Measurements from ENCODE around the gene NAV2. TPM values are rescaled to one million over a fixed set of nuclear protein-coding genes. Genes with fewer than 3 reads are reported as not detected.

Gene NAV2
- total RNA-seq, 2 experiments from 2014 or later = 0.23 to 0.71 TPM

GRCh38 chr11:20051469-20052399 is 339.1 kb downstream of the NAV2 start:
- Mint-ChIP-seq H3K36me3 (ENCODE audit: low read depth) (no peaks in the 10 kb centered on the region), H3K27ac (no peak overlapping the region), H3K27me3 (ENCODE audit: low read depth) (no peaks in the 10 kb centered on the region), H3K4me3 (no peak overlapping the region), H3K9me3 (ENCODE audit: insufficient read depth) (no peaks in the 10 kb centered on the region), H3K4me1 (ENCODE audit: low read depth) (no peaks in the 10 kb centered on the region)
- POLR2A ChIA-PET = no interaction called here
- ATAC-seq (no peak), DNase-seq (no peak)
- CTCF ChIA-PET = no interaction called here

GRCh38 chr11:20053572-20053971 is 340.9 kb downstream of the NAV2 start:
- H3K9me3 Mint-ChIP-seq (ENCODE audit: insufficient read depth) = no peaks in the 10 kb centered on the region
- H3K27ac Mint-ChIP-seq = no peak overlapping the region
- DNase-seq = no peak
- H3K27me3 Mint-ChIP-seq (ENCODE audit: low read depth) = peaks cover 3% of the 10 kb centered on the region
- no peaks in the 10 kb centered on the region for H3K36me3 Mint-ChIP-seq (ENCODE audit: low read depth)
- no peak for ATAC-seq
- ChIA-PET POLR2A (no interaction called here), CTCF (no interaction called here)
- H3K4me3 Mint-ChIP-seq = no peak overlapping the region
- H3K4me1 Mint-ChIP-seq (ENCODE audit: low read depth) = no peaks in the 10 kb centered on the region

- Mint-ChIP-seq H3K27me3 (ENCODE audit: low read depth) (peaks cover 4% of the 10 kb centered on the region), H3K4me1 (ENCODE audit: low read depth) (no peaks in the 10 kb centered on the region), H3K9me3 (ENCODE audit: insufficient read depth) (no peaks in the 10 kb centered on the region), H3K36me3 (ENCODE audit: low read depth) (no peaks in the 10 kb centered on the region), H3K4me3 (no peak overlapping the region), H3K27ac (no peak overlapping the region)
- ChIA-PET CTCF (no interaction called here), POLR2A (no interaction called here)
- DNase-seq (no peak), ATAC-seq (no peak)
Measured at GRCh38 chr11:20054584-20054983, 341.9 kb downstream of the NAV2 start.

GRCh38 chr11:20055312-20055711 is 342.7 kb downstream of the NAV2 start:
- Mint-ChIP-seq H3K27me3 (ENCODE audit: low read depth) (peaks cover 4% of the 10 kb centered on the region), H3K4me1 (ENCODE audit: low read depth) (no peaks in the 10 kb centered on the region), H3K36me3 (ENCODE audit: low read depth) (no peaks in the 10 kb centered on the region), H3K9me3 (ENCODE audit: insufficient read depth) (no peaks in the 10 kb centered on the region), H3K27ac (no peak overlapping the region), H3K4me3 (no peak overlapping the region)
- ChIA-PET POLR2A (no interaction called here), CTCF (no interaction called here)
- DNase-seq (no peak), ATAC-seq (no peak)

- ChIA-PET POLR2A (no interaction called here), CTCF (no interaction called here)
- Mint-ChIP-seq H3K36me3 (ENCODE audit: low read depth) (no peaks in the 10 kb centered on the region), H3K4me3 (no peak overlapping the region), H3K27me3 (ENCODE audit: low read depth) (peaks cover 4% of the 10 kb centered on the region), H3K4me1 (ENCODE audit: low read depth) (no peaks in the 10 kb centered on the region), H3K9me3 (ENCODE audit: insufficient read depth) (no peaks in the 10 kb centered on the region), H3K27ac (no peak overlapping the region)
- ATAC-seq (no peak), DNase-seq (no peak)
Measured at GRCh38 chr11:20056109-20056949, 343.7 kb downstream of the NAV2 start.

GRCh38 chr11:20056950-20057943 is 344.6 kb downstream of the NAV2 start:
- H3K27me3 Mint-ChIP-seq (ENCODE audit: low read depth) = peaks cover 4% of the 10 kb centered on the region
- no peaks in the 10 kb centered on the region for H3K4me1 Mint-ChIP-seq (ENCODE audit: low read depth)
- no peak overlapping the region for H3K4me3 Mint-ChIP-seq
- H3K36me3 Mint-ChIP-seq (ENCODE audit: low read depth) = no peaks in the 10 kb centered on the region
- H3K27ac Mint-ChIP-seq = no peak overlapping the region
- DNase-seq (no peak), ATAC-seq (no peak)
- no peaks in the 10 kb centered on the region for H3K9me3 Mint-ChIP-seq (ENCODE audit: insufficient read depth)
- ChIA-PET POLR2A (no interaction called here), CTCF (no interaction called here)

GRCh38 chr11:20058749-20059458 is 346.3 kb downstream of the NAV2 start:
- ATAC-seq (no peak), DNase-seq (no peak)
- H3K4me1 Mint-ChIP-seq (ENCODE audit: low read depth) = no peaks in the 10 kb centered on the region
- no peaks in the 10 kb centered on the region for H3K36me3 Mint-ChIP-seq (ENCODE audit: low read depth)
- H3K9me3 Mint-ChIP-seq (ENCODE audit: insufficient read depth) = no peaks in the 10 kb centered on the region
- no peak overlapping the region for H3K4me3 Mint-ChIP-seq
- H3K27me3 Mint-ChIP-seq (ENCODE audit: low read depth) = peaks cover 4% of the 10 kb centered on the region
- POLR2A ChIA-PET = no interaction called here
- CTCF ChIA-PET = interaction anchor here (0.9 to 1.2 kb wide), 3 partner anchors 69 to 107 kb away, joined by 3 to 4 read pairs (median 3); no protein-coding TSS in a partner anchor
- no peak overlapping the region for H3K27ac Mint-ChIP-seq

GRCh38 chr11:20059587-20060021 is 347.0 kb downstream of the NAV2 start:
- no peak for DNase-seq
- Mint-ChIP-seq H3K9me3 (ENCODE audit: insufficient read depth) (no peaks in the 10 kb centered on the region), H3K36me3 (ENCODE audit: low read depth) (no peaks in the 10 kb centered on the region), H3K4me3 (no peak overlapping the region), H3K4me1 (ENCODE audit: low read depth) (no peaks in the 10 kb centered on the region), H3K27ac (no peak overlapping the region), H3K27me3 (ENCODE audit: low read depth) (peaks cover 4% of the 10 kb centered on the region)
- ChIA-PET POLR2A (no interaction called here), CTCF (no interaction called here)
- no peak for ATAC-seq

GRCh38 chr11:20060181-20060580 is 347.5 kb downstream of the NAV2 start:
- Mint-ChIP-seq H3K4me3 (no peak overlapping the region), H3K36me3 (ENCODE audit: low read depth) (no peaks in the 10 kb centered on the region), H3K9me3 (ENCODE audit: insufficient read depth) (no peaks in the 10 kb centered on the region), H3K27me3 (ENCODE audit: low read depth) (peaks cover 4% of the 10 kb centered on the region), H3K4me1 (ENCODE audit: low read depth) (no peaks in the 10 kb centered on the region), H3K27ac (no peak overlapping the region)
- POLR2A ChIA-PET = no interaction called here
- ATAC-seq (no peak), DNase-seq (no peak)
- CTCF ChIA-PET = no interaction called here

- CTCF ChIA-PET = no interaction called here
- Mint-ChIP-seq H3K27ac (no peak overlapping the region), H3K9me3 (ENCODE audit: insufficient read depth) (no peaks in the 10 kb centered on the region), H3K4me3 (no peak overlapping the region), H3K36me3 (ENCODE audit: low read depth) (no peaks in the 10 kb centered on the region), H3K4me1 (ENCODE audit: low read depth) (no peaks in the 10 kb centered on the region), H3K27me3 (ENCODE audit: low read depth) (peaks cover 4% of the 10 kb centered on the region)
- POLR2A ChIA-PET = interaction anchor here (0.6 kb wide), 1 partner anchor 27 kb away, joined by 3 read pairs; no protein-coding TSS in a partner anchor
- no peak for ATAC-seq
- no peak for DNase-seq
Measured at GRCh38 chr11:20060647-20061205, 348.1 kb downstream of the NAV2 start.

- no peaks in the 10 kb centered on the region for H3K36me3 Mint-ChIP-seq (ENCODE audit: low read depth)
- CTCF ChIA-PET = no interaction called here
- H3K27ac Mint-ChIP-seq = no peak overlapping the region
- no peak for ATAC-seq
- no peaks in the 10 kb centered on the region for H3K4me1 Mint-ChIP-seq (ENCODE audit: low read depth)
- H3K4me3 Mint-ChIP-seq = no peak overlapping the region
- POLR2A ChIA-PET = no interaction called here
- DNase-seq = no peak
- H3K9me3 Mint-ChIP-seq (ENCODE audit: insufficient read depth) = no peaks in the 10 kb centered on the region
- peaks cover 9% of the 10 kb centered on the region for H3K27me3 Mint-ChIP-seq (ENCODE audit: low read depth)
Measured at GRCh38 chr11:20061776-20062175, 349.1 kb downstream of the NAV2 start.
